Mucosa of rectum (tissue), 2 donors: ENCODE data around the gene TOB2.

Experiments
- H3K27ac ChIP-seq, 2 donors: one replicate each; pipeline ENCODE4 v1.7.0; 2013; ENCODE audit warnings: inconsistent platforms in 2 of 2, low read depth in 2 of 2, low read length in 2 of 2
- H3K27me3 ChIP-seq, 2 donors: one replicate each; pipeline ENCODE4 v1.7.0; 2013; ENCODE audit warnings: low read length in 2 of 2; ENCODE audit not compliant: control insufficient read depth in 2 of 2, insufficient read depth in 2 of 2
- H3K36me3 ChIP-seq, 2 donors: one replicate each; pipeline ENCODE4 v1.7.0; 2013; ENCODE audit warnings: low read length in 2 of 2; ENCODE audit not compliant: control insufficient read depth in 2 of 2, insufficient read depth in 2 of 2
- H3K4me1 ChIP-seq, 2 donors: one replicate each; pipeline ENCODE4 v1.7.0; 2013; ENCODE audit warnings: low read length in 2 of 2, mild to moderate bottlenecking in 1 of 2; ENCODE audit not compliant: control insufficient read depth in 2 of 2, insufficient read depth in 2 of 2
- H3K4me3 ChIP-seq, 2 donors: one replicate each; pipeline ENCODE4 v1.7.0; 2013; ENCODE audit warnings: low read length in 2 of 2
- H3K9ac ChIP-seq, 2 donors: one replicate each; pipeline ENCODE4 v1.7.0; 2013; ENCODE audit warnings: low read length in 2 of 2, low read depth in 1 of 2, mild to moderate bottlenecking in 1 of 2
- H3K9me3 ChIP-seq, 2 donors: one replicate each; pipeline ENCODE4 v1.7.0; 2013; ENCODE audit warnings: low read length in 2 of 2; ENCODE audit not compliant: control insufficient read depth in 2 of 2
- donor health status: healthy.
- donor health status: Normal muscosa, but diverticular disease.

The TOB2 gene, protein sequence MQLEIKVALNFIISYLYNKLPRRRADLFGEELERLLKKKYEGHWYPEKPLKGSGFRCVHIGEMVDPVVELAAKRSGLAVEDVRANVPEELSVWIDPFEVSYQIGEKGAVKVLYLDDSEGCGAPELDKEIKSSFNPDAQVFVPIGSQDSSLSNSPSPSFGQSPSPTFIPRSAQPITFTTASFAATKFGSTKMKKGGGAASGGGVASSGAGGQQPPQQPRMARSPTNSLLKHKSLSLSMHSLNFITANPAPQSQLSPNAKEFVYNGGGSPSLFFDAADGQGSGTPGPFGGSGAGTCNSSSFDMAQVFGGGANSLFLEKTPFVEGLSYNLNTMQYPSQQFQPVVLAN

GRCh38 chr22:41446639-41447434, at the start of gene TOB2:
TSS of gene TOB2 (minus strand) at chr22:41446801. CDS start at chr22:41437345, 9,456 bp downstream.
- peaks cover 13 to 18% of the 10 kb centered on the region in 2 donors for H3K4me1 ChIP-seq
- H3K9ac ChIP-seq, result peak within 1 kb of the TSS; percentile 97
- H3K36me3 ChIP-seq, result peaks cover 3 to 5% of the 10 kb centered on the region in 2 donors
- H3K27ac ChIP-seq, result peak within 1 kb of the TSS; percentile 100
- no peaks in the 10 kb centered on the region for H3K9me3 ChIP-seq
- H3K4me3 ChIP-seq, result peak within 1 kb of the TSS; percentile 86 to 89
- no peaks in the 10 kb centered on the region for H3K27me3 ChIP-seq

DNA sequence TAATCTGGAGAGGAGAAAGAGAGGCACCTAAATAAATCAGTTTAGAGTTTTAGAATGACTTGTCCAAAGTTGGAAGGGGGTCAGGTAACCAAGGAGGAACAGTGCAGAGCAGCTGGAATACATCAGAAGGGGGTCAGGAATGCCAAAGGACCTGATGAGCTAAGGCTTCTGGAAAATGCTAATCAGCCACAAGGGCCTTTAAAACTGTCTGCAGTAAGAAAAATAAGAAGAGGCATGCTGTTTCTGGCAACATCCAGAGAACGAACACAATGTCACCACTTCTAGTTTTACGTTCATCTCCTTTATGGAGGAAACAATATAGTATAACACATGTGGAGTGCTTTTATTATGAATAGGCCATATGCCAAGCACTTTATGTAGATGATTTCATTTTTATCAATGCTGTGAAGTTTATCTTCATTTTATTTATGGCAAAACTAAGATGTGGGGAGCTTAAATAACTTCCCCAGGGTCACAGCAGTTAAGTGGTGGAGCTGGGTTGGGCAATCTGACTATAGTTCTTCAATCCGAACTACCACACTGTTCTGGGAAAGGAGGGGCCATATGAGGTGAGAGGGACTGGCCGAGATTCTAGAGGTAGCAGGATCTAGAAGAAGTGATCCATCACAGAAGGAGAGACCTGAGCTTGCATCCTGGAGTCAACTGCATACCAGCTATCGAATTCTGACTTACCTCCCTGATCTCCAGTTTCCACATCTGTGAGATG, 44.9 kb upstream of the TOB2 start:
- H3K27me3 ChIP-seq, result no peaks in the 10 kb centered on the region
- no peaks in the 10 kb centered on the region for H3K9me3 ChIP-seq
- H3K4me1 ChIP-seq, result peaks cover 0 to 18% of the 10 kb centered on the region in 2 donors
- H3K4me3 ChIP-seq, result no peak overlapping the region
- peaks cover 3 to 11% of the 10 kb centered on the region in 2 donors for H3K36me3 ChIP-seq
- H3K27ac ChIP-seq, result no peak overlapping the region
- no peak overlapping the region for H3K9ac ChIP-seq

DNA sequence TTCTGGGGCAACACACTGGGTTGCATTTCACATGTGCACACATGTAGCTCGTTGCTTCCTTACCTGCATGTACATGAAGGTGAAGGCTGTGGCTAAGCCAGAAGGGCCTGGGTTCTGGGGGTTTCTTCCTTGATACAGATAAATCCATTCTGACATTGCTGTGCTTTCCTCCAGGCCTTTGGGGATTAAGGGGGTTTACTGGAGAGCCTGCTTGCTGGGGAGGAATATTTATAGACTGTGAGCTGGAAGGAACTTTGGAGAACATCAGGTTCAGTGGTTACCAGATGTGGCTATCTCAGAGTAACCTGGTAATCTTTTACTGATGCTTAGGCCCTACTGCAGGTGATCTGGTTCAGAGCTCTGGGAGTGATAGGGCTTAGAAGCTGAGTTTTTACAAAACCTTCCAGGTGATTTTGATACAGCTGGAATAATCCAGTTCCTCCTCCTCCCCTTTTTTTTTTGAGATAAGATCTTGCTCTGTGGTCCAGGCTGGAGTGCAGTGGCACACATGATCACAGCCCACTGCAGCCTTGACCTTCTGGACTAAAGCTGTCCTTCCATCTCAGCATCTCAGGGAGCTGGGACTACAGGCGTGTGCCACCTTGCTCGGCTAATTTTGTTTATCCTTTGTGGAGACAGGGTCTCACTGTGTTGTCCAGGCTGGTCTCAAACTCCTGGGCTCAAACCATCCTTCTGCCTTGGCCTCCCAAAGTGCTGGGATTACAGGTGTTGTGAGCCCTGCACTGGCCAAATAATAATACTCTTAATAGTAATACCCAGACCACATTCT, 42.2 kb upstream of the TOB2 start:
- Histone ChIP-seq H3K4me1 (peaks cover 4 to 22% of the 10 kb centered on the region in 2 donors), H3K27ac (no peak overlapping the region), H3K27me3 (no peaks in the 10 kb centered on the region), H3K36me3 (peaks cover 0 to 6% of the 10 kb centered on the region in 2 donors), H3K9ac (peak overlapping the region in 1 of 2 donors; percentile 10), H3K4me3 (no peak overlapping the region), H3K9me3 (no peaks in the 10 kb centered on the region)

- peak overlapping the region in 1 of 2 donors; percentile 10 for H3K9ac ChIP-seq
- peaks cover 7 to 22% of the 10 kb centered on the region in 2 donors for H3K4me1 ChIP-seq
- H3K9me3 ChIP-seq, result no peaks in the 10 kb centered on the region
- H3K36me3 ChIP-seq, result peaks cover 0 to 6% of the 10 kb centered on the region in 2 donors
- H3K4me3 ChIP-seq, result no peak overlapping the region
- H3K27ac ChIP-seq, result no peak overlapping the region
- H3K27me3 ChIP-seq, result no peaks in the 10 kb centered on the region
Observed at GRCh38 chr22:41488076-41488475, 41.5 kb upstream of the TOB2 start.

DNA sequence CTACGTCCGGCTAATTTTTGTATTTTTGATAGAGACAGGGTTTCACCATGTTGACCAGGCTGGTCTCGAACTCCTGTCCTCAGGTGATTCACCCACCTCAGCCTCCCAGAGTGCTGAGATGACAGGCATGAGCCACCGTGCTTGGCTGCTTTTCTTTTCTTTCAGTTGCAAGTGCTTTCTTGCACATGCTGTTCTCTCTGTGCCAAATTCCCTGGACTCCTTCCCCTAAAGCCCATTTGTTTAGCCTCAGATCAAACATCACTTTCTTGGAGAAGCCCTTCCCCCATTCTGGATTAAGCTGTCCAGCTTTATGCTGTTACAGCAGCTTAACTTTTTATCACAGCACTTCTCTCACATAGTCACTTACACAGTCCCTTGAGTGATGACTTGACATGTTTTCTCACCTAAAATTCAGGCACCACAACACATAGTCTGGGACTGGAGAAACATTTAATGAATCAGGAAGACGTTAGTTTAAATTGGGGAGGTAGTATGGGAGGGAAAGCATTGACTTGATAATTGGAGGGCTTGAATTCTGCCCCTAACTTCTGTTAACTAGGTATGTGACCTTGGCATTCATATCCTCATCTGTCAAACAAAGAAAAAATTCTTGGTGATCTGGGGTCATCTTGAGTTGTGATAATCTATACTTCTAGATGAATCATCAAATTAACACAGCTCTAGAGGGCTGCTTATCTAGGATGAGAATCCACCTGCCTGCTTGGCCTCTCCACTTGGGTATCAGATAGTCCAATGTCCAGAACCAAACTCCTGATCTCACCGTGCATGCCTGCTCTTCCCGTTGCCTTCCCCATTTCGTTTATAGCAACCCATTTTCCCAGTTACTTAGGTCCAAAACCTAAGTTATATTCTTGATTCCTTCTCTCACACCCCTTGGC, 40.7 kb upstream of the TOB2 start:
- Histone ChIP-seq H3K4me1 (peaks cover 7 to 22% of the 10 kb centered on the region in 2 donors), H3K27ac (no peak overlapping the region)

DNA sequence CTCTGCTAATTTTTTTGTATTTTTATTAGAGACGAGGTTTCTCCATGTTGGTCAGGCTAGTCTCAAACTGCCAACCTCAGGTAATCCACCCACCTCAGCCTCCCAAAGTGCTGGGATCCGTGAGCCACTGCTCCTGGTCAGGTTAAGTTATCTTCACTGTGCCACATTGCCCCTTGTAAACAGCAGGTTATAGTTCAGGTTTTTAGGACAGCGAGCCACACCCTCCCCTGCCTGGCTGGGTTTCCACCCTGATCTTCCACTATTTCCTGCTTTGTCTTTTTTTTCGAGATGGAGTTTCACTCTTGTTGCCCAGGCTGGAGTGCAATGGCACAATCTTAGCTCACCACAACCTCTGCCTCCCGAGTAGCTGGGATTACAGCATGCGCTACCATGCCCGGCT, 38.4 kb upstream of the TOB2 start:
- Histone ChIP-seq H3K4me1 (peaks cover 14 to 16% of the 10 kb centered on the region in 2 donors), H3K27me3 (no peaks in the 10 kb centered on the region), H3K27ac (peak overlapping the region; percentile 45 to 49), H3K4me3 (peak overlapping the region in 1 of 2 donors; percentile 39), H3K9me3 (no peaks in the 10 kb centered on the region), H3K36me3 (peaks cover 0 to 10% of the 10 kb centered on the region in 2 donors), H3K9ac (no peak overlapping the region)

More for the DNA sequence above, 40.7 kb upstream of the TOB2 start:
- no peak overlapping the region for H3K4me3 ChIP-seq
- no peaks in the 10 kb centered on the region for H3K27me3 ChIP-seq
- no peaks in the 10 kb centered on the region for H3K9me3 ChIP-seq
- peaks cover 0 to 6% of the 10 kb centered on the region in 2 donors for H3K36me3 ChIP-seq
- no peak overlapping the region for H3K9ac ChIP-seq

DNA sequence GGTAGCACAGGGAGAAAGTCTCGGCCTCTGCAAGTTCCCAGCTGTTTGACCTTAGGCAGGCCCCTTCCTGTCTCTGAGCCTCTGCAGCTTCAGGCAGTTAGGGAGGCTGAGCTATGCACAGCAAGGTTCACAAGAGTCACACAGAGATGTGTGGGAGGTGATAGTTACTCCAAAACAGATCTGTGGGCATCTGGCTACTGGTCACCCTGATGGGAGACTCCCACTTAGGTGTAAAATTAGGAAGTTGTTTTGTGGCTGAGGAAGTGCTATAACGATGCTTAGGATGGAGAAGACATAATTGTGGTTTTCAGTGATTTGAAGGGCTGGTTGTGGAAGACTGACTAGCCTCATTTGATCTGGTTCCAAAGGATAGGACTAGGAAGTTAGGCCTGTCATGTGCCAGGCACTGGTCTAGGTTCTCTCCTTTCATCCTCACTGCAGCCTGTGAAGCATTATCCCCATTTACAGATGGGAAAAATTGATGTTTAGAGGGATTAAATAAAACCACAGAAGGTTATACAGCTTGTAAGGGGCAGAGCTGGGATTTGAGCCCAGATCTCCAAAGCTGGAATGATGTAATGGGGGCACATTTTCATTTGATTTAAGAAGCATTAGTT, 35.8 kb upstream of the TOB2 start:
- Histone ChIP-seq H3K36me3 (peaks cover 2 to 12% of the 10 kb centered on the region in 2 donors), H3K27me3 (no peaks in the 10 kb centered on the region), H3K9ac (no peak overlapping the region), H3K4me1 (peaks cover 5 to 20% of the 10 kb centered on the region in 2 donors), H3K4me3 (no peak overlapping the region), H3K27ac (peak overlapping the region; percentile 17 to 51), H3K9me3 (no peaks in the 10 kb centered on the region)

GRCh38 chr22:41481925-41482318, 35.3 kb upstream of the TOB2 start:
- no peak overlapping the region for H3K9ac ChIP-seq
- H3K4me1 ChIP-seq, result peaks cover 5 to 20% of the 10 kb centered on the region in 2 donors
- H3K4me3 ChIP-seq, result no peak overlapping the region
- H3K9me3 ChIP-seq, result no peaks in the 10 kb centered on the region
- peaks cover 4 to 14% of the 10 kb centered on the region in 2 donors for H3K36me3 ChIP-seq
- no peak overlapping the region for H3K27ac ChIP-seq
- H3K27me3 ChIP-seq, result no peaks in the 10 kb centered on the region
